ENCODE results near the gene MRFAP1.
"Not testable (repeated sequence)": the region's sequence is repeated elsewhere in the genome, so short reads cannot be mapped to it uniquely, and the experiment has no call there.

The MRFAP1 gene

GRCh38 chr4:6612961-6613675 lies 27.4 kb upstream of the MRFAP1 start:
- no peak for DNase-seq

GRCh38 chr4:6613676-6614651 lies 26.5 kb upstream of the MRFAP1 start:
- DNase-seq: no peak

- DNase-seq: no peak
Observed at GRCh38 chr4:6614701-6615230, 25.7 kb upstream of the MRFAP1 start.

GRCh38 chr4:6616087-6616995 lies 24.1 kb upstream of the MRFAP1 start:
- DNase-seq: no peak

- DNase-seq: no peak
Observed at GRCh38 chr4:6617246-6617645, 23.2 kb upstream of the MRFAP1 start.

- DNase-seq: no peak
Observed at GRCh38 chr4:6618386-6619115, 21.9 kb upstream of the MRFAP1 start.

GRCh38 chr4:6619116-6619465 lies 21.4 kb upstream of the MRFAP1 start:
- DNase-seq: no peak

- no peak for DNase-seq
Observed at GRCh38 chr4:6619466-6620255, 20.8 kb upstream of the MRFAP1 start.

GRCh38 chr4:6620296-6620695 lies 20.2 kb upstream of the MRFAP1 start:
- DNase-seq: no peak

GRCh38 chr4:6620891-6621555 lies 19.5 kb upstream of the MRFAP1 start:
- no peak for DNase-seq

- DNase-seq: no peak
Observed at GRCh38 chr4:6621556-6621927, 18.9 kb upstream of the MRFAP1 start.

GRCh38 chr4:6622744-6623143 lies 17.7 kb upstream of the MRFAP1 start:
- DNase-seq: no peak

- no peak for DNase-seq
Observed at GRCh38 chr4:6625256-6625655, 15.2 kb upstream of the MRFAP1 start.

- no peak for DNase-seq
Observed at GRCh38 chr4:6626066-6626465, 14.4 kb upstream of the MRFAP1 start.

GRCh38 chr4:6627832-6628231 lies 12.7 kb upstream of the MRFAP1 start:
- DNase-seq: no peak

GRCh38 chr4:6628484-6628883 lies 12.0 kb upstream of the MRFAP1 start:
- DNase-seq: not testable (repeated sequence)

- no peak for DNase-seq
Observed at GRCh38 chr4:6632125-6632524, 8.4 kb upstream of the MRFAP1 start.

- no peak for DNase-seq
Observed at GRCh38 chr4:6633091-6633906, 7.2 kb upstream of the MRFAP1 start.

GRCh38 chr4:6634746-6635145 lies 5.7 kb upstream of the MRFAP1 start:
- no peak for DNase-seq
